HCT116 (cell line): ENCODE data around the gene CEP55. TPM values are rescaled to one million over a fixed set of nuclear protein-coding genes. Genes with fewer than 3 reads are reported as not detected.

Experiments
- ATAC-seq: fragments of 200-7000 bp; cut with Tn5 transposase; 2 replicates; pipeline ENCODE4 v1.9.1; 2020; ENCODE audit warnings: mild to moderate bottlenecking, moderate library complexity
- BruUV-seq: library from RNA; stranded (reverse); fragments of 400-500 nt; replicated peaks from 2 replicates; lab custom pipeline; 2021; lab: Mats Ljungman, UMichigan
- CTCF ChIA-PET: fragments of 300-600 bp; sonication (Branson Sonifier 250); formaldehyde crosslinking; loops from one replicate; lab custom pipeline; 2021; ENCODE audit warnings: antibody characterized with exemption; lab: Charles Lee
- POLR2A ChIA-PET: fragments of 300-600, 350-600 bp; sonication (Branson Sonifier 250); formaldehyde crosslinking; loops from one replicate; lab custom pipeline; 2021; ENCODE audit warnings: antibody characterized with exemption; lab: Charles Lee
- RAD21 ChIA-PET, 2 experiments: fragments of 300-600 bp; sonication (Branson Sonifier 250); formaldehyde crosslinking; loops; one replicate each; lab custom pipeline; 2023; ENCODE audit warnings: low total read pairs in 2 of 2; ENCODE audit not compliant: uncharacterized antibody in 2 of 2, unreplicated experiment in 2 of 2, low non-redundant PET in 1 of 2; lab: Charles Lee
- DNase-seq: peaks from one replicate; pipeline ENCODE4 v3.0.0-alpha.2; 2010; ENCODE audit warnings: low read depth, low spot score
- H2AFZ ChIP-seq: fragments of 200-600 bp; shearing (Covaris generic), sonication (generic); 2 replicates; pipeline ENCODE4 v1.6.1; 2017; ENCODE audit warnings: low read depth, mixed run types, mixed read lengths, antibody characterized with exemption, low read length; ENCODE audit not compliant: poor library complexity, severe bottlenecking
- H3K27ac ChIP-seq: 2 replicates; pipeline ENCODE4 v1.5.1; 2012; ENCODE audit warnings: low read depth, low read length
- H3K27me3 ChIP-seq: fragments of 200-600 bp; sonication (generic); 2 replicates; pipeline ENCODE4 v1.6.1; 2016; ENCODE audit warnings: mixed run types, low read length, mixed read lengths; ENCODE audit not compliant: insufficient read depth
- H3K36me3 ChIP-seq, 2 experiments: fragments of 200-500 bp in 1 of 2; fragments of 200-600 bp in 1 of 2; sonication (Bioruptor generic) in 1 of 2; sonication (generic) in 1 of 2; 2 replicates each; pipeline versions ENCODE4 v1.5.1 to v1.6.1; 2014 to 2016; ENCODE audit warnings: low read length in 2 of 2, inconsistent platforms in 1 of 2, mixed read lengths in 1 of 2, mixed run types in 1 of 2; ENCODE audit not compliant: insufficient read depth in 2 of 2, control insufficient read depth in 1 of 2
- H3K4me1 ChIP-seq, 2 experiments: fragments of 200-600 bp in 1 of 2; sonication (generic) in 1 of 2; 2 replicates each; pipeline versions ENCODE4 v1.5.1 to v1.6.1; 2012 to 2017; ENCODE audit warnings: low read length in 2 of 2, inconsistent platforms in 1 of 2, mild to moderate bottlenecking in 1 of 2, mixed read lengths in 1 of 2, mixed run types in 1 of 2, moderate library complexity in 1 of 2; ENCODE audit not compliant: insufficient read depth in 2 of 2, control insufficient read depth in 1 of 2
- H3K4me2 ChIP-seq: fragments of 200-600 bp; sonication (generic); 2 replicates; pipeline ENCODE4 v1.6.1; 2017; ENCODE audit warnings: mixed run types, low read length, mixed read lengths
- H3K4me3 ChIP-seq, 2 experiments: fragments of 200-600 bp in 1 of 2; sonication (generic) in 1 of 2; replicated peaks in 1 of 2; 2 replicates each; pipeline ENCODE4 v1.5.1; 2011 to 2016; ENCODE audit warnings: low read length in 2 of 2, control low read depth in 1 of 2, low read depth in 1 of 2, mild to moderate bottlenecking in 1 of 2, mixed read lengths in 1 of 2, mixed run types in 1 of 2
- H3K79me2 ChIP-seq: fragments of 200-600 bp; sonication (generic); 2 replicates; pipeline ENCODE4 v1.6.1; 2017; ENCODE audit warnings: mild to moderate bottlenecking, mixed run types, low read length, moderate library complexity, mixed read lengths; ENCODE audit not compliant: insufficient read depth
- H3K9ac ChIP-seq: fragments of 200-600 bp; sonication (generic); 2 replicates; pipeline ENCODE4 v1.6.1; 2016; ENCODE audit warnings: low read length, mixed read lengths
- H3K9me2 ChIP-seq: fragments of 200-600 bp; sonication (generic), shearing (Covaris generic); 2 replicates; pipeline ENCODE4 v1.6.1; 2017; ENCODE audit warnings: mixed run types, mild to moderate bottlenecking, moderate library complexity; ENCODE audit not compliant: insufficient read depth
- H3K9me3 ChIP-seq, 2 experiments: fragments of 200-500 bp in 1 of 2; fragments of 200-600 bp in 1 of 2; sonication (Bioruptor generic) in 1 of 2; sonication (generic) in 1 of 2; 2 replicates each; pipeline ENCODE4 v1.6.1; 2014 to 2017; ENCODE audit warnings: low read length in 2 of 2, mixed read lengths in 2 of 2, inconsistent platforms in 1 of 2, low read depth in 1 of 2, mild to moderate bottlenecking in 1 of 2, mixed run types in 1 of 2, moderate library complexity in 1 of 2; ENCODE audit not compliant: control insufficient read depth in 1 of 2, insufficient read depth in 1 of 2
- H4K20me1 ChIP-seq: fragments of 200-600 bp; sonication (generic), shearing (Covaris generic); 2 replicates; pipeline ENCODE4 v1.6.1; 2017; ENCODE audit warnings: mixed run types, mild to moderate bottlenecking, moderate library complexity; ENCODE audit not compliant: insufficient read depth
- ATF3 ChIP-seq: IDR thresholded peaks from 2 replicates; pipeline ENCODE4 v1.6.1; 2012
- CBX3 ChIP-seq: IDR thresholded peaks from 2 replicates; pipeline ENCODE4 v1.6.1; 2012; ENCODE audit warnings: low read depth
- CEBPB ChIP-seq: IDR thresholded peaks from 2 replicates; pipeline ENCODE4 v1.6.1; 2012; ENCODE audit warnings: low read depth
- EGR1 ChIP-seq: IDR thresholded peaks from 2 replicates; pipeline ENCODE4 v1.6.1; 2012; ENCODE audit warnings: low read depth
- ELF1 ChIP-seq: IDR thresholded peaks from 2 replicates; pipeline ENCODE4 v1.6.1; 2012; ENCODE audit warnings: low read depth, borderline replicate concordance
- MAX ChIP-seq: IDR thresholded peaks from 2 replicates; pipeline ENCODE4 v1.6.1; 2012
- POLR2A ChIP-seq: IDR thresholded peaks from 2 replicates; pipeline ENCODE4 v1.7.0; 2011; ENCODE audit warnings: borderline replicate concordance; ENCODE audit not compliant: insufficient read depth, insufficient read length; ENCODE audit errors: extremely low read depth
- POLR2AphosphoS5 ChIP-seq: IDR thresholded peaks from 2 replicates; pipeline ENCODE4 v1.6.1; 2011; ENCODE audit warnings: mild to moderate bottlenecking, low read depth, low read length, moderate library complexity
- RAD21 ChIP-seq: IDR thresholded peaks from 2 replicates; pipeline ENCODE4 v1.6.1; 2012; ENCODE audit warnings: low read depth, mild to moderate bottlenecking
- SIN3A ChIP-seq: IDR thresholded peaks from 2 replicates; pipeline ENCODE4 v1.6.1; 2012; ENCODE audit warnings: low read depth
- SP1 ChIP-seq: IDR thresholded peaks from 2 replicates; pipeline ENCODE4 v1.6.1; 2012; ENCODE audit warnings: low read depth
- SRF ChIP-seq: IDR thresholded peaks from 2 replicates; pipeline ENCODE4 v1.6.1; 2012; ENCODE audit warnings: low read depth
- TCF7L2 ChIP-seq: IDR thresholded peaks from 2 replicates; pipeline ENCODE4 v1.7.0; 2011; ENCODE audit warnings: borderline replicate concordance, inconsistent platforms; ENCODE audit not compliant: insufficient read depth, insufficient read length; ENCODE audit errors: extremely low read depth
- ZFX ChIP-seq: fragments of 450-650 bp; IDR thresholded peaks from 2 replicates; pipeline ENCODE4 v1.6.1; 2017
- ZNF274 ChIP-seq: fragments of 200-500 bp; sonication (Bioruptor generic); IDR thresholded peaks from 2 replicates; pipeline ENCODE4 v1.6.1; 2014; ENCODE audit warnings: mild to moderate bottlenecking, low read depth, low read length, inconsistent platforms
- intact Hi-C: fragments of 100-400 bp; cut with micrococcal nuclease; formaldehyde crosslinking; loops from 2 replicates; pipeline ENCODE4 v1.10.0; 2022
- total RNA-seq: library from RNA; stranded (reverse); gene quantifications from one replicate; pipeline ENCODE4 v1.2.1, GENCODE V29; 2021; ENCODE audit not compliant: unreplicated experiment

Gene CEP55
- total RNA-seq, 1 experiment from 2014 or later: 63.7 TPM

- H3K4me1 ChIP-seq: no peaks in the 10 kb centered on the region
Measured at GRCh38 chr10:93566435-93567276, 70.2 kb downstream of the CEP55 start, which contains the start of gene FFAR4. Gene FFAR4 (plus strand): TSS chr10:93566665. CDS start chr10:93566721, 56 bp downstream.

More at GRCh38 chr10:93566435-93567276, 70.2 kb downstream of the CEP55 start, which contains the start of gene FFAR4:
- no peak for TF ChIP-seq POLR2A
- no peak for TF ChIP-seq CBX3
- no peak for TF ChIP-seq TCF7L2
- TF ChIP-seq ZFX: no peak
- TF ChIP-seq CEBPB: no peak
- TF ChIP-seq SRF: no peak
- TF ChIP-seq RAD21: no peak
- TF ChIP-seq POLR2AphosphoS5: no peak
- TF ChIP-seq ELF1: no peak
- no peak for TF ChIP-seq ATF3
- TF ChIP-seq MAX: no peak
- TF ChIP-seq EGR1: no peak
- TF ChIP-seq ZNF274: no peak
- TF ChIP-seq SP1: no peak
- no peak for TF ChIP-seq SIN3A
- ATAC-seq (no peak), DNase-seq (no peak)
- intact Hi-C loops: no loop called here
- Histone ChIP-seq H3K4me2 (no peak within 1 kb of the TSS), H3K9me2 (no peaks in the 10 kb centered on the region), H3K27ac (no peak within 1 kb of the TSS), H3K79me2 (no peaks in the 10 kb centered on the region), H3K4me3 (no peak within 1 kb of the TSS), H3K36me3 (no peaks in the 10 kb centered on the region), H4K20me1 (no peaks in the 10 kb centered on the region), H3K9ac (no peak within 1 kb of the TSS), H3K27me3 (no peaks in the 10 kb centered on the region), H3K9me3 (no peaks in the 10 kb centered on the region), H2AFZ (no peak within 1 kb of the TSS)
- BruUV-seq: no TSS peak
- ChIA-PET CTCF (interaction anchor here (1.6 kb wide), 1 partner anchor 12 kb away, joined by 6 read pairs; no protein-coding TSS in a partner anchor), RAD21 (no interaction called here), POLR2A (no interaction called here)
